GM18505 (cell line): ENCODE measurements around the gene CCDC15.

Experiments
- ATAC-seq: cut with Tn5 transposase; IDR thresholded peaks from one replicate; pipeline ENCODE4 v1.9.1; 2021; ENCODE audit not compliant: unreplicated experiment
- POLR2A ChIP-seq: IDR thresholded peaks from 4 replicates; pipeline ENCODE4 v1.6.1; 2011; ENCODE audit warnings: borderline replicate concordance; ENCODE audit not compliant: insufficient read depth, insufficient read length; ENCODE audit errors: extremely low read depth

The CCDC15 gene

GRCh38 chr11:124930799-124931198 is 23.2 kb upstream of the CCDC15 start:
- ATAC-seq, result peak; percentile 62
- no peak for TF ChIP-seq POLR2A

DNA sequence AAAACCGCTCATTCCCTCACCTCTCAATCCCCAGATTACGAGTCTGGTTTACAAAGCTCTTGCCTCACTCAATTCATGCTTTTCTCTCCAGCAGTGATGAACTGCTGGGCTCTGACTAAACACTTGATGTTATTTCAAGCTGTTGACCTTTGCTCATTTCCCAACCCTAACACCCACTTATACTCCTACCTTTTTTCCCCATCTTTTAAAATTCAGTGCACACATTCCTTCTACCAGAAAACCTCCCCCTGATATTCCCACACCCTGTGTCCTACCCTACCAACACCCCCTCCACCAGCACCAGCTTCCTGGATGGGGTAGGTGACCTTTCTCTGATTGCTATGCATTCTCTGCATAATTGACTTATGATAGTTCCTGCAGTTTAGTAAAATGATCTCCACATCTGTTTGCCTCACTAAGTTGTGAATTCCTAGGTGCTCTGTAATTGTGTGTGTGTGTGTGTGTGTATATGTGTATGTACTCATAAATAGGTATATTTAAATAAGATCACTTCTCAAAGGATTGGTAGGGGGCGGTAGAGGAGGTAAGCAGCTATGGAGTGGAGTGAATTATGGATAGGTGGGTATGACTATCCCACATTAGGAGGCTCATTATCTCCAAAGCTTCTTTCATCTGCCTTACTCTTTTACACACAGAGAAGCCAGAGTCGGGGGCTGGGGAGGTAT is 19.0 kb upstream of the CCDC15 start:
- TF ChIP-seq POLR2A, result no peak
- no peak for ATAC-seq

- ATAC-seq, result no peak
- TF ChIP-seq POLR2A, result no peak
Observed at GRCh38 chr11:124935548-124936514, 18.2 kb upstream of the CCDC15 start, which contains the start of gene HEPACAM. HEPACAM (minus strand) TSS chr11:124936047; CDS start chr11:124936006, 41 bp downstream.

- TF ChIP-seq POLR2A, result no peak
- no peak for ATAC-seq
Observed at GRCh38 chr11:124937336-124937935, 16.6 kb upstream of the CCDC15 start.

DNA sequence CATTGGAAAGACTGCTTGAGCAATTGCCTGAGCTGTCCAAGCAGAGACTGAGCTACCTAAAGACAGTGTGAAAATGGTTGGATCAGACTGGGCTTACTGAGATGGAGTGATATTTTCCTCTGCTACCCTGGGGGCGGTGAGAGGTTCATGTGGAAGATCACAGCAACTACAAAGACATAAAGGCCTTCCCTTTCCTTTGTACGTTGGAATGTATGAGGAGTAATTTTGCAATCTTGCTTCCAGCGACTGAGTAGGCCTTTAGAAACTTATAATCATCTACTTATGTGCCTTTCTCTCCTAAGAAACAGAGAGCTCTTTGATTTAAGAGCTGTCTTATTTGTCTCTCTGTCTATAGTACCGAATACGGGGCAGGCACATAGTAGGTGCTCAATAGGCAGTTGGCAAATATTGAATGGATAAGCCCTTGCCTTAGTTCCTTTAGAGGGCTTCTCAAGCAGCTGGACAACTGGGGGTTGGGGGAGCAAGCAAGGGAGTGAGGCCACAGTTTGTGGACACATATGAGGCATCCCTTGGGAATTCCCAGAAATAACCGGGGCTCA is 15.7 kb upstream of the CCDC15 start:
- ATAC-seq, result no peak
- no peak for TF ChIP-seq POLR2A

GRCh38 chr11:124938970-124939369 is 15.0 kb upstream of the CCDC15 start:
- no peak for TF ChIP-seq POLR2A
- no peak for ATAC-seq

DNA sequence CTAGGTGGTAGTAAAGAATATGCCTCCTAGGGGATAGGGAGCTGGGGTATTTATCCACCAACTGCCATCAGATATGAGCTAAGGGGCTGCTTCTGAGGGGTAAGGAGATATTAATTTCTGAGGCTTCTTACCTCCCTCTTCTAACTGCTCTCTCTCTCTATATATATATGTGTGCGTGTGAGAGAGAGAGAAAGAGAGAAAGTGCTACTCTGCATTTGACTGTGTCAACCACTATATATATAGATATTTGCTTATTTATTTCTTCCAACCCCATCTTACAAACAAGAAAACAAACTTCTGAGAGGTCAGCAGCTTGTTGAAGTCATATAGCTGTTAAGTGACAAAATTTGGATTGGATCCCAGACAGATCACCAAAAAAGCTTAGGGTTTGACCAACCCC is 12.3 kb upstream of the CCDC15 start:
- no peak for ATAC-seq
- no peak for TF ChIP-seq POLR2A

DNA sequence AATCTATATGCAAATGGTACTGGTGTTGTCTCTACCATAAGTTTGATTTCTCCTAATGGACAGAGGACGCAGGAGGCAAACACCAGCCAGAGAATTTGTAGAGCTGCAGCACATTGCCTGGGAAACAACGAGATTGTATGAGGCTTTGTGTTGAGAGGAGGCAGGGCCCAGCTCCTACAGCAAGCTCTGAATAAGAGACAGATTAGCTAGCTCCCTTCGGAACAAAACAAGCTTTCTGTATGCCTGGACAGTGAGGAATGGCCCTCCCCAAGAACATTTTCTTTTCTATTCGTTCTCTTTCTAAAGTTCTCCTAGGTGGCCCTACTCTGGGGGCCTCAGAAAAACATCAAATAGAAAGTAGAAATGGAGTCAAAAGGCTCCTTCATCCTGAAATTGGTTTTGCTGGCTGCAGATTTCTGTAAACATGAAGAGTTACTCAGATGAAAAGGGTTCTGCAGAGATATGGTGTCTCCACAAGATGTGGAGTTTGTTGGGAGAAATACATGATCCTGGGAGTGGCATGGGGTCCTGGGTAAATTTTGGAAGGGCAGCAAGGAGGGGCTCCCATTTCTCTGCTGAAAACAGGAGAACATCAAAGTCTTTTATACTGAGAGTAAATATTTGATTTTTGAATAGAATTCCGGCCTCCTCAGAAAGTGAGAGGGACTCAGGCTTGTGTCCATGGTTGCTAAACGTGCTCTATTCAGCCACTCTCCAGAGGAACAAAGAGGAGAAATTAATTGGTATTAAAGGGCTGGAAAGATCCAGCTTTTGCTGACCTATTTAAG is 11.3 kb upstream of the CCDC15 start:
- ATAC-seq, result no peak
- TF ChIP-seq POLR2A, result no peak

GRCh38 chr11:124943254-124943616 is 10.8 kb upstream of the CCDC15 start:
- TF ChIP-seq POLR2A, result no peak
- ATAC-seq, result no peak

DNA sequence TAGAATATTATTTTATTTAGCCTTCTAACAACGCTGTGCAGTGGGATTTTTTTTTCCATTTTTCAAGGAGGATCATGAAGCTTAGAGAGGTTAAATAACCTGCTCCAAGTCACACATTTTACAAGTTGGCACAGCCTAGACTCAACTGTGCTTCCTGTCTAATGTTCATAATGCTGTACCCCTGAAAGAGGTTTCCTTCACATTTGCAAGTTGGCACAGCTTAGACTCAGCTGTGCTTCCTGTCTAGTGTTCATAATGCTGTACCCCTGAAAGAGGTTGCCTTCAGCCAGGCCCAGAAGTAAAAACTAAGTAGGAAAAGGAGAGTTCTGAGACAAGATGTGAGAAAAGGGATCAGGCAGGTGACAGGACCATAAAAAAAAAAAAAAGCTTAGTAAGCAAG is 10.3 kb upstream of the CCDC15 start:
- ATAC-seq, result no peak
- no peak for TF ChIP-seq POLR2A

GRCh38 chr11:124944565-124944964 is 9.4 kb upstream of the CCDC15 start:
- no peak for TF ChIP-seq POLR2A
- ATAC-seq, result no peak

DNA sequence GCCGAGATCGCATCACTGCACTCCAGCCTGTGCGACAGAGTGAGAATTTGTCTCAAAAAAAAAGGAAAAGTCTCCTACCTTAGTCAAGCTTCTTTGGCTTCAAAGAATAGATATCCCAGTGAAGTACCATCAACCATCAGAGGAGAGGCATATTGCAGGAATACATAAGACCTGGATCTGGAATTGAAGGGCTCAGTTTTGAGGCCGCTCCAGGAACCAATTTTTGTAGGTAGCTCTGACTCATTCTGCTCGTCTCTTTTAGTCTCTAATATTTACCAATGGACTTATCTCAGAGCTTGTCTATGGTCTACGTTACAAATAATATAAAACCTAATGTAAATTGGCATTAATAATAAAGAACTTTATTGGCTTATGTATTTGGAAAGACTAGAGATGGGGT is 8.2 kb upstream of the CCDC15 start:
- TF ChIP-seq POLR2A, result no peak

More for the DNA sequence above, 8.2 kb upstream of the CCDC15 start:
- ATAC-seq, result no peak
